Measurements from ENCODE around the gene PDZD2. TPM values are rescaled to one million over a fixed set of nuclear protein-coding genes. Genes with fewer than 3 reads are reported as not detected.

PDZD2 gene
- polyA plus RNA-seq, 3 donors, result 0.10 TPM; not detected in 2

DNA sequence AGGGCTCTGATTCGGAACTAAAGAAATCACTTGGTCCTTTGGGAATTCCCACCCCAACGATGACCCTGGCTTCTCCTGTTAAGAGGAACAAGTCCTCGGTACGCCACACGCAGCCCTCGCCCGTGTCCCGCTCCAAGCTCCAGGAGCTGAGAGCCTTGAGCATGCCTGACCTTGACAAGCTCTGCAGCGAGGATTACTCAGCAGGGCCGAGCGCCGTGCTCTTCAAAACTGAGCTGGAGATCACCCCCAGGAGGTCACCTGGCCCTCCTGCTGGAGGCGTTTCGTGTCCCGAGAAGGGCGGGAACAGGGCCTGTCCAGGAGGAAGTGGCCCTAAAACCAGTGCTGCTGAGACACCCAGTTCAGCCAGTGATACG lies 451.8 kb downstream of the PDZD2 start:
- DNase-seq, result no peak
- no peak overlapping the region for H3K4me3 Mint-ChIP-seq
- TF ChIP-seq, protein P1, sequence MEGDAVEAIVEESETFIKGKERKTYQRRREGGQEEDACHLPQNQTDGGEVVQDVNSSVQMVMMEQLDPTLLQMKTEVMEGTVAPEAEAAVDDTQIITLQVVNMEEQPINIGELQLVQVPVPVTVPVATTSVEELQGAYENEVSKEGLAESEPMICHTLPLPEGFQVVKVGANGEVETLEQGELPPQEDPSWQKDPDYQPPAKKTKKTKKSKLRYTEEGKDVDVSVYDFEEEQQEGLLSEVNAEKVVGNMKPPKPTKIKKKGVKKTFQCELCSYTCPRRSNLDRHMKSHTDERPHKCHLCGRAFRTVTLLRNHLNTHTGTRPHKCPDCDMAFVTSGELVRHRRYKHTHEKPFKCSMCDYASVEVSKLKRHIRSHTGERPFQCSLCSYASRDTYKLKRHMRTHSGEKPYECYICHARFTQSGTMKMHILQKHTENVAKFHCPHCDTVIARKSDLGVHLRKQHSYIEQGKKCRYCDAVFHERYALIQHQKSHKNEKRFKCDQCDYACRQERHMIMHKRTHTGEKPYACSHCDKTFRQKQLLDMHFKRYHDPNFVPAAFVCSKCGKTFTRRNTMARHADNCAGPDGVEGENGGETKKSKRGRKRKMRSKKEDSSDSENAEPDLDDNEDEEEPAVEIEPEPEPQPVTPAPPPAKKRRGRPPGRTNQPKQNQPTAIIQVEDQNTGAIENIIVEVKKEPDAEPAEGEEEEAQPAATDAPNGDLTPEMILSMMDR (IDR thresholded peaks at IDR 0.05), result no peak
- peaks cover 6% of the 10 kb centered on the region for H3K4me1 Mint-ChIP-seq
- Histone ChIP-seq H2AFZ (ENCODE audit: insufficient read depth, low read depth, low read length, poor library complexity, severe bottlenecking) (no peak overlapping the region), H3K36me3 (replicated peaks in 1 of 2; ENCODE audit: control insufficient read depth in 1 of 2, insufficient read depth in 2 of 2, low read length in 2 of 2) (no peaks in the 10 kb centered on the region), H3K27ac (ENCODE audit: low read depth in 1 of 2, low read length in 2 of 2) (no peak overlapping the region), H3K4me1 (ENCODE audit: control insufficient read depth in 1 of 2, insufficient read depth in 2 of 2, low read length in 2 of 2) (no peaks in the 10 kb centered on the region), H3K27me3 (ENCODE audit: control insufficient read depth in 2 of 2, insufficient read depth in 2 of 2, low read length in 2 of 2) (no peaks in the 10 kb centered on the region), H3K9ac (ENCODE audit: insufficient read depth, low read length, poor library complexity, severe bottlenecking) (no peak overlapping the region), H4K20me1 (ENCODE audit: insufficient read depth, low read length) (no peaks in the 10 kb centered on the region), H3K9me3 (replicated peaks in 1 of 2; ENCODE audit: control insufficient read depth in 1 of 2, insufficient read depth in 1 of 2, low read length in 2 of 2) (no peaks in the 10 kb centered on the region), H3K4me2 (replicated peaks; ENCODE audit: extremely low read depth, low read length, poor library complexity, severe bottlenecking) (no peak overlapping the region), H3K4me3 (replicated peaks in 1 of 3; ENCODE audit: low read depth in 2 of 3, low read length in 3 of 3) (no peak overlapping the region), H3K79me2 (ENCODE audit: insufficient read depth, low read length) (no peaks in the 10 kb centered on the region)
- H3K36me3 Mint-ChIP-seq, result no peaks in the 10 kb centered on the region
- no peak overlapping the region for H3K27ac Mint-ChIP-seq
- intact Hi-C loops (cut with micrococcal nuclease), result loop anchor here in 1 of 2 donors (5.0 kb wide), 1 partner anchor 508 kb away; no protein-coding TSS in a partner anchor
- peaks cover 0 to 2% (median 0%) of the 10 kb centered on the region in 3 donors for H3K27me3 Mint-ChIP-seq (ENCODE audit: low read depth in 3 of 3)
- WGBS (ENCODE audit: insufficient coverage), result 95% methylated on average over 16 of the region's 17 CpGs
- peaks cover 0 to 2% (median 0%) of the 10 kb centered on the region in 7 donors for H3K9me3 Mint-ChIP-seq

DNA sequence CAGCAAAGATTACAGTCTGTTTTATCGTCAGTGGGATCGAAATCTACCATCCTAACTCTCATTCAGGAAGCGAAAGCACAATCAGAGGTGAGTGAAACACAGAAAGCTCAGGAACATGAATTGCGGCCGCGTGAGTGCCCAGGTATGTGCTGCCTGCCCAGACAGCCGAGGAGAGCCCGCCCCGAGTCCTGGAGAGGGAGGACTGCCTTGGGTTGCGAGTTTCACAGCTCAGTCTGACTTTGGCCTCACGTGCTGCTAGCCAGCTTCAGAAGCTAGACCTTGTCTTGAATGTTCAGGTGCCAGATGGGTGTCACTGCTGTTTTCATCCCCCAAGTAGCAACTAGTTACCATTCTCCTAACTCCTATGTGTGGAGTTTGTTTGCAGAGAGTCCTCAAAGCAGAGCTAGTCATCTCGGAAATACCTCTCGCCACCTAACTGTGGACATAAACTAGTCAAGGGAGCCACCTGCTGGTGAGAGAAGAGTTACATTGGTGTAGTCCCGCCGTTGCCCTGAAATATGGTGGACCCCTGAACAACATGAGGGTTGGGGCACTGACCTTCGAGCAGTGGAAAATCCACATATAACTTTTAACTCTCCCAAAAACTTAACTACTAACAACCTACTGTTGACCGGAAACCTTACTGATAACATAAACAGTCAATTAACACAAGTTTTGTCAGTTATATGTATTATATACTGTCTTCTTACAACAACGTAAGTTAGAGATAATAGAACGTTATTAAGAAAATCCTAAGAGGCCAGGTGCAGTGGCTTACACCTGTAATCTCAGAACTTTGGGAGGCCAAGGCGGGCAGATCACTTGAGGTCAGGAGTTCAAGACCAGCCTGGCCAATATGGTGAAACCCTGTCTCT lies 454.2 kb downstream of the PDZD2 start:
- H3K9ac ChIP-seq (ENCODE audit: insufficient read depth, low read length, poor library complexity, severe bottlenecking), result no peak overlapping the region
- no peaks in the 10 kb centered on the region for H3K9me3 Mint-ChIP-seq
- H3K27me3 Mint-ChIP-seq (ENCODE audit: low read depth in 3 of 3), result no peaks in the 10 kb centered on the region
- TF ChIP-seq, protein P1 (IDR thresholded peaks at IDR 0.05), result peak; percentile 81
- peaks cover 3 to 11% of the 10 kb centered on the region in 2 donors for H3K36me3 ChIP-seq (replicated peaks in 1 of 2; ENCODE audit: control insufficient read depth in 1 of 2, insufficient read depth in 2 of 2, low read length in 2 of 2)
- no peaks in the 10 kb centered on the region for H4K20me1 ChIP-seq (ENCODE audit: insufficient read depth, low read length)
- no peak overlapping the region for H3K4me3 Mint-ChIP-seq
- peaks cover 6% of the 10 kb centered on the region for H3K4me1 Mint-ChIP-seq
- H3K4me3 ChIP-seq (replicated peaks in 1 of 3; ENCODE audit: low read depth in 2 of 3, low read length in 3 of 3), result no peak overlapping the region
- H3K4me2 ChIP-seq (replicated peaks; ENCODE audit: extremely low read depth, low read length, poor library complexity, severe bottlenecking), result no peak overlapping the region
- no peak overlapping the region for H3K27ac ChIP-seq (ENCODE audit: low read depth in 1 of 2, low read length in 2 of 2)
- H3K79me2 ChIP-seq (ENCODE audit: insufficient read depth, low read length), result no peaks in the 10 kb centered on the region
- no peak overlapping the region for H2AFZ ChIP-seq (ENCODE audit: insufficient read depth, low read depth, low read length, poor library complexity, severe bottlenecking)
- 70% methylated on average over 13 of the region's 20 CpGs for WGBS (ENCODE audit: insufficient coverage)
- DNase-seq, result peak; percentile 18 to 52 (median 48)
- H3K9me3 ChIP-seq (replicated peaks in 1 of 2; ENCODE audit: control insufficient read depth in 1 of 2, insufficient read depth in 1 of 2, low read length in 2 of 2), result no peaks in the 10 kb centered on the region
- no peak overlapping the region for H3K27ac Mint-ChIP-seq
- H3K36me3 Mint-ChIP-seq, result peaks cover 12% of the 10 kb centered on the region in 2 donors
- no peaks in the 10 kb centered on the region for H3K27me3 ChIP-seq (ENCODE audit: control insufficient read depth in 2 of 2, insufficient read depth in 2 of 2, low read length in 2 of 2)
- intact Hi-C loops (cut with micrococcal nuclease), result loop anchor here (2.0 to 5.0 kb wide), 2 partner anchors 511 to 512 kb away; no protein-coding TSS in a partner anchor
- H3K4me1 ChIP-seq (ENCODE audit: control insufficient read depth in 1 of 2, insufficient read depth in 2 of 2, low read length in 2 of 2), result no peaks in the 10 kb centered on the region

All from CD14-positive monocyte (primary cell).